Trophoblast cell (in vitro differentiated cells and primary cell): ENCODE data around the gene KRT73.
A peak's percentile ranks its signal among the peaks of the same experiment; 100 is the strongest.

Experiments
- DNase-seq, 2 donors: peaks; one replicate each; pipeline ENCODE4 v3.0.0-alpha.2; 2016
- H2AFZ ChIP-seq: 2 replicates; pipeline ENCODE4 v1.6.1; 2013; ENCODE audit warnings: low read length, moderate library complexity, mild to moderate bottlenecking; ENCODE audit not compliant: insufficient read depth, poor library complexity
- H2AK5ac ChIP-seq: 2 replicates; pipeline ENCODE4 v1.6.1; 2013; ENCODE audit warnings: mild to moderate bottlenecking, low read length
- H2BK120ac ChIP-seq: 2 replicates; pipeline ENCODE4 v1.6.1; 2013; ENCODE audit warnings: low read length, mild to moderate bottlenecking, moderate library complexity; ENCODE audit not compliant: insufficient read depth, poor library complexity
- H2BK12ac ChIP-seq: 2 replicates; pipeline ENCODE4 v1.6.1; 2013; ENCODE audit warnings: mild to moderate bottlenecking, low read length, moderate library complexity
- H2BK5ac ChIP-seq: 2 replicates; pipeline ENCODE4 v1.6.1; 2013; ENCODE audit warnings: low read length, low read depth, moderate library complexity, mild to moderate bottlenecking; ENCODE audit not compliant: poor library complexity
- H3K14ac ChIP-seq: 2 replicates; pipeline ENCODE4 v1.6.1; 2013; ENCODE audit warnings: mild to moderate bottlenecking, low read length
- H3K18ac ChIP-seq: 2 replicates; pipeline ENCODE4 v1.6.1; 2013; ENCODE audit warnings: mild to moderate bottlenecking, low read length
- H3K23ac ChIP-seq: 2 replicates; pipeline ENCODE4 v1.6.1; 2013; ENCODE audit warnings: low read length
- H3K27ac ChIP-seq: 2 replicates; pipeline ENCODE4 v1.5.1; 2013; ENCODE audit warnings: low read depth, mild to moderate bottlenecking, inconsistent platforms, low read length, moderate library complexity
- H3K27me3 ChIP-seq: 2 replicates; pipeline ENCODE4 v1.6.1; 2013; ENCODE audit warnings: inconsistent platforms, mild to moderate bottlenecking, low read length, moderate library complexity; ENCODE audit not compliant: insufficient read depth
- H3K36me3 ChIP-seq, 2 experiments: 1 replicate in 1 of 2; 2 replicates in 1 of 2; pipeline ENCODE4 v1.6.1; 2013; ENCODE audit warnings: low read length in 2 of 2, mild to moderate bottlenecking in 2 of 2, moderate library complexity in 1 of 2; ENCODE audit not compliant: insufficient read depth in 2 of 2, control insufficient read depth in 1 of 2
- H3K4ac ChIP-seq: 2 replicates; pipeline ENCODE4 v1.6.1; 2013; ENCODE audit warnings: low read depth, mild to moderate bottlenecking, low read length, moderate library complexity
- H3K4me1 ChIP-seq, 2 experiments: 1 replicate in 1 of 2; 2 replicates in 1 of 2; pipeline ENCODE4 v1.6.1; 2013; ENCODE audit warnings: low read length in 2 of 2, mild to moderate bottlenecking in 2 of 2, moderate library complexity in 1 of 2; ENCODE audit not compliant: insufficient read depth in 2 of 2, control insufficient read depth in 1 of 2
- H3K4me2 ChIP-seq: 2 replicates; pipeline ENCODE4 v1.6.1; 2013; ENCODE audit warnings: inconsistent platforms, mild to moderate bottlenecking, low read length, moderate library complexity
- H3K4me3 ChIP-seq: 2 replicates; pipeline ENCODE4 v1.5.1; 2013; ENCODE audit warnings: mild to moderate bottlenecking, low read depth, low read length, inconsistent platforms
- H3K79me1 ChIP-seq: one replicate; pipeline ENCODE4 v1.6.1; 2013; ENCODE audit warnings: low read length
- H3K79me2 ChIP-seq: 2 replicates; pipeline ENCODE4 v1.6.1; 2013; ENCODE audit warnings: low read length, mild to moderate bottlenecking; ENCODE audit not compliant: control insufficient read depth, insufficient read depth, poor library complexity
- H3K9ac ChIP-seq: 2 replicates; pipeline ENCODE4 v1.6.1; 2013; ENCODE audit warnings: mild to moderate bottlenecking, low read length
- H3K9me3 ChIP-seq: 2 replicates; pipeline ENCODE4 v1.6.1; 2013; ENCODE audit warnings: low read depth, mild to moderate bottlenecking, control low read depth, inconsistent platforms, low read length; ENCODE audit not compliant: insufficient read depth
- H4K12ac ChIP-seq: 2 replicates; pipeline ENCODE4 v1.6.1; 2013; ENCODE audit warnings: low read depth, mild to moderate bottlenecking, low read length, moderate library complexity
- H4K8ac ChIP-seq: 2 replicates; pipeline ENCODE4 v1.6.1; 2013; ENCODE audit warnings: low read depth, mild to moderate bottlenecking, low read length, moderate library complexity
- H4K91ac ChIP-seq: one replicate; pipeline ENCODE4 v1.6.1; 2013; ENCODE audit warnings: low read depth, mild to moderate bottlenecking, low read length, moderate library complexity
- WGBS: extraction: QIAGEN DNeasy Blood & Tissue Kit; methylation state at CpG from one replicate; pipeline ENCODE4 v1.1.7; 2013; ENCODE audit warnings: missing lambda C conversion rate; ENCODE audit not compliant: insufficient read length, insufficient coverage; ENCODE audit errors: extremely low coverage; 5-methylcytosine and 5-hydroxymethylcytosine counted together

The KRT73 gene

DNA sequence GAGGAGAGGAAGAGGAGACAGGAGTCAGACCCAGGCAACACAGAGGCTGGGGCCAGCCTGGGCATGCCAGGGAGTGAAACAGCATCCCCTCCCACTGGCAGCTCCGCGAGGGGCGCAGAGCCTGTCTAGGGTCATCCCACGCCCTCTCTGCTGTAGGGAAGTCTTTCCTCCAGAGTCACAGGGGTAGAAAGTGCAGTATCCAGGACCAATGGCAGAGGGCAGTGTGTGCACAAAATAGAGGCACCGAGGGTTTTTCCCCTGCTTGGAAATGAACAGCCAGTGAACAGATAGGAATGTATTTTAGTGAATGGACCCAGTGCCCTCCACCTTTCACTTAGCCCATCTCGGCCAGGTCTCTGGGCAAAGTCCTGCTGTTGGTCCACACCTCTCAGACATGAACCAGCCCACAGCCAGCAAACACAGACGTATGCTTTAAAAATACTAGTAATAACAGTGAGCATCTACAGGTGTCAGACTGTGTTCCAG is 35.3 kb downstream of the KRT73 start:
- no peak overlapping the region for H3K4me3 ChIP-seq
- no peak overlapping the region for H2BK120ac ChIP-seq
- no peak overlapping the region for H4K91ac ChIP-seq
- no peak overlapping the region for H4K8ac ChIP-seq
- H3K14ac ChIP-seq: no peak overlapping the region
- no peak overlapping the region for H2AFZ ChIP-seq
- H3K9me3 ChIP-seq: peaks cover 1% of the 10 kb centered on the region
- no peak overlapping the region for H2AK5ac ChIP-seq
- no peak overlapping the region for H3K18ac ChIP-seq
- no peak overlapping the region for H3K4ac ChIP-seq
- H3K27ac ChIP-seq: no peak overlapping the region
- H3K27me3 ChIP-seq: no peaks in the 10 kb centered on the region
- H3K9ac ChIP-seq: no peak overlapping the region
- H4K12ac ChIP-seq: no peak overlapping the region
- H2BK12ac ChIP-seq: peak overlapping the region; percentile 19
- no peak overlapping the region for H2BK5ac ChIP-seq
- no peak overlapping the region for H3K4me2 ChIP-seq
- H3K23ac ChIP-seq: no peak overlapping the region
- H3K79me1 ChIP-seq: no peaks in the 10 kb centered on the region
- WGBS: no CpG with 5 or more reads among the region's 7 CpGs
- H3K79me2 ChIP-seq: no peaks in the 10 kb centered on the region
- H3K4me1 ChIP-seq: peaks cover 0 to 5% of the 10 kb centered on the region in 2 experiments
- no peaks in the 10 kb centered on the region for H3K36me3 ChIP-seq
- DNase-seq: peak; percentile 50 to 86

DNA sequence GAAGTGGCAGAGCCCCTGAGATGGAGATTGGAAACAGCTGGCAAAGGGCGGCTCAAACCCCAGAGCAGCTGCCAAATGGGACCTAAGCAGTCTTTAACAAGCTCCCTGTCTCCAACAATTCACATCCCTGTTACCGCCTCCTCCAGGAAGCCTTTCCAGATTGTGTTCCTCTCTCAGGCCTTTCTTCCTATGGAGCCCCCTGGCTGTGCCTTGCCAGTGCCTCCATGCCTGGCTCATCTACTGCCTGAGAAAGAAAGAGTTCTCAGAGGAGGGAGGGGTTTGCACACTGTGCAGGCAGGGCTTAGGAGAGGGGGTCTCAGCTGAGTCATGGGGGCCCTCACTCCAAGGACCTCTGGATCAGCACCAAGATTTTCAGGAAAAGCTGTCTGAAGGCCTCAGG is 35.9 kb downstream of the KRT73 start:
- H3K4ac ChIP-seq: no peak overlapping the region
- DNase-seq: no peak
- peaks cover 0 to 5% of the 10 kb centered on the region in 2 experiments for H3K4me1 ChIP-seq
- H3K9ac ChIP-seq: no peak overlapping the region
- H3K4me3 ChIP-seq: no peak overlapping the region
- H3K4me2 ChIP-seq: no peak overlapping the region
- no peak overlapping the region for H3K18ac ChIP-seq
- no peak overlapping the region for H2BK120ac ChIP-seq
- H3K14ac ChIP-seq: no peak overlapping the region
- no peaks in the 10 kb centered on the region for H3K79me2 ChIP-seq
- no peak overlapping the region for H2BK12ac ChIP-seq
- no peaks in the 10 kb centered on the region for H3K36me3 ChIP-seq
- H2AFZ ChIP-seq: no peak overlapping the region
- no peak overlapping the region for H2BK5ac ChIP-seq
- peaks cover 2% of the 10 kb centered on the region for H3K9me3 ChIP-seq
- H3K23ac ChIP-seq: no peak overlapping the region
- no peaks in the 10 kb centered on the region for H3K79me1 ChIP-seq
- no peak overlapping the region for H2AK5ac ChIP-seq
- H3K27me3 ChIP-seq: no peaks in the 10 kb centered on the region
- no CpG with 5 or more reads among the region's 2 CpGs for WGBS
- no peak overlapping the region for H4K8ac ChIP-seq
- H4K12ac ChIP-seq: no peak overlapping the region
- H4K91ac ChIP-seq: no peak overlapping the region
- H3K27ac ChIP-seq: no peak overlapping the region

DNA sequence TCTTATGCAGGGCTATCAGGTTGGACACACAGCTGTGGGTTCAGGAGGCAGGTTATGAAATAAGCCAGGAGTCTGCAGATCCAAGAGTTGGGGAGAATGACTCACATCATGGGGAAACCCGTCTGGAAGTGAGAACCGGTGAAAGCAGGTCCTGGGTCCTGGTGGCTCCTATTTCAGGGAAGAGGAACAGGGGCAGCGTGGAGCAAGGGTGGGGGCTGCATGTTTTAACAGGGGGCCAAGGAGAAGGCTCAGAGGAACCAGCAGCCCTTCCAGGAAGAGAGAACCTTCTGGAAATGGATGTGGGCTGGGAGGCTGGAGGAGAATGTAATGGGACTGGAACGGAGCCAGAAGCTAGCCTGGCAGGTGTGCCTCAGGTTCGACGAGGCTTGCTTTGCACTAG is 36.9 kb downstream of the KRT73 start:
- no peaks in the 10 kb centered on the region for H3K36me3 ChIP-seq
- H2AK5ac ChIP-seq: no peak overlapping the region
- H4K8ac ChIP-seq: no peak overlapping the region
- H3K4me2 ChIP-seq: no peak overlapping the region
- H3K23ac ChIP-seq: no peak overlapping the region
- H2BK120ac ChIP-seq: no peak overlapping the region
- no peak overlapping the region for H3K18ac ChIP-seq
- no peak overlapping the region for H2BK5ac ChIP-seq
- H3K14ac ChIP-seq: no peak overlapping the region
- no peak overlapping the region for H3K27ac ChIP-seq
- no peak overlapping the region for H2BK12ac ChIP-seq
- peaks cover 0 to 5% of the 10 kb centered on the region in 2 experiments for H3K4me1 ChIP-seq
- no peak overlapping the region for H4K91ac ChIP-seq
- no CpG with 5 or more reads among the region's 6 CpGs for WGBS
- no peak overlapping the region for H2AFZ ChIP-seq
- no peaks in the 10 kb centered on the region for H3K79me2 ChIP-seq
- peaks cover 4% of the 10 kb centered on the region for H3K9me3 ChIP-seq
- H3K79me1 ChIP-seq: no peaks in the 10 kb centered on the region
- no peaks in the 10 kb centered on the region for H3K27me3 ChIP-seq
- no peak overlapping the region for H3K4ac ChIP-seq
- no peak overlapping the region for H3K9ac ChIP-seq
- no peak overlapping the region for H3K4me3 ChIP-seq
- no peak overlapping the region for H4K12ac ChIP-seq
- peak in 1 of 2 donors; percentile 4 for DNase-seq

DNA sequence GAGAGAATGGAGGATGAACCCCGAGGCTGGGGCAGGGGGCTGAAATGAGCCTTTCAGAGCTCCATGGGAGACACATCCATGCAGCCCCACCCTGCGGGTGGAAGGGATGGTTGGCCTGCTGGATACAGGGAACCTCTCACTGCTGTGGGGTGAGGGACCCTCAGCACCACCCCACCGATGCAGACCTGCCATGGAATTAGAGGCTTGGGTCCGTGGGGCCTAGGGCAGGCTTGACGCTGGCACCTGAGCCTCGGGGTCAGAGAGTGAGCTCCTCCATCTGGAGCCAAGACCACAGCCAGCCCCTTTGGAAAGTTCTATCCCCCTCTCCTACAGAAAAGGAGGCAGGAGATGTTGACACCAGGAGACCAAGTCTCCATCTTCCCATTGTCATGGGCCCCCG is 37.3 kb downstream of the KRT73 start:
- Histone ChIP-seq H4K91ac (no peak overlapping the region), H3K4ac (no peak overlapping the region), H3K4me2 (no peak overlapping the region), H2BK12ac (no peak overlapping the region), H3K36me3 (no peaks in the 10 kb centered on the region), H3K27me3 (no peaks in the 10 kb centered on the region), H3K23ac (no peak overlapping the region), H3K18ac (no peak overlapping the region), H3K4me1 (peaks cover 0 to 5% of the 10 kb centered on the region in 2 experiments), H3K79me1 (no peaks in the 10 kb centered on the region), H4K8ac (no peak overlapping the region), H4K12ac (no peak overlapping the region), H3K9ac (no peak overlapping the region), H2AK5ac (no peak overlapping the region), H3K4me3 (no peak overlapping the region), H2BK120ac (no peak overlapping the region), H3K27ac (no peak overlapping the region), H2BK5ac (no peak overlapping the region), H2AFZ (no peak overlapping the region), H3K9me3 (peaks cover 4% of the 10 kb centered on the region), H3K14ac (no peak overlapping the region), H3K79me2 (no peaks in the 10 kb centered on the region)
- WGBS: no CpG with 5 or more reads among the region's 7 CpGs
- DNase-seq: no peak
